ENCODE data around the gene TMEM108.

The TMEM108 gene

GRCh38 chr3:133093366-133093765 lies 55.2 kb downstream of the TMEM108 start:
- no peak for TF ChIP-seq CTCF (conservative IDR thresholded peaks at IDR 0.05)
- no peak for TF ChIP-seq ZFX (IDR thresholded peaks at IDR 0.05)
- H3K27ac ChIP-seq: no peak overlapping the region

GRCh38 chr3:133096900-133097613 lies 58.9 kb downstream of the TMEM108 start:
- H3K27ac ChIP-seq: no peak overlapping the region
- TF ChIP-seq CTCF (conservative IDR thresholded peaks at IDR 0.05): no peak
- no peak for TF ChIP-seq ZFX (IDR thresholded peaks at IDR 0.05)

GRCh38 chr3:133103706-133104105 lies 65.5 kb downstream of the TMEM108 start:
- H3K27ac ChIP-seq: no peak overlapping the region
- TF ChIP-seq ZFX (IDR thresholded peaks at IDR 0.05): no peak
- TF ChIP-seq CTCF (conservative IDR thresholded peaks at IDR 0.05): no peak

DNA sequence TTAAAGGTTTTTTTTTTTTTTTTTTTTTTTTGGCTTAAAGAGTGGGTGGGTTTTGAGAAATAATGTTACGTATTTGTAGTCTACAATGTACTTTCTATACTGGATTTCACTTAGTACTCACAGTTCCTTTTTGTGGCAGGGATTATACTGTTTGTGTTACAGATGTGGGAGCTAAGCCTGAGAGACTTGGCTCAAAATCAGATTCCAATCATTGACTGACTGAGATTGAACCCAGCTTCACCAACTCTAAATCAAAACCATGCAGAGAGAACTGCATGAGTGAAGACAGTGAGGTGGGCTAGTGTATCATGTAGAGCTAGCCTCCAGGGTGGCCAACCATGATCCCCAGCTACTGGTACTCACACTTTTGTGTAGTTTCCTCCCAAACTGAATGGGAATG lies 68.0 kb downstream of the TMEM108 start:
- no peak for TF ChIP-seq CTCF (conservative IDR thresholded peaks at IDR 0.05)
- TF ChIP-seq ZFX (IDR thresholded peaks at IDR 0.05): no peak
- H3K27ac ChIP-seq: no peak overlapping the region

GRCh38 chr3:133112666-133113065 lies 74.5 kb downstream of the TMEM108 start:
- no peak overlapping the region for H3K27ac ChIP-seq
- TF ChIP-seq ZFX (IDR thresholded peaks at IDR 0.05) (no peak), CTCF (conservative IDR thresholded peaks at IDR 0.05) (no peak)

DNA sequence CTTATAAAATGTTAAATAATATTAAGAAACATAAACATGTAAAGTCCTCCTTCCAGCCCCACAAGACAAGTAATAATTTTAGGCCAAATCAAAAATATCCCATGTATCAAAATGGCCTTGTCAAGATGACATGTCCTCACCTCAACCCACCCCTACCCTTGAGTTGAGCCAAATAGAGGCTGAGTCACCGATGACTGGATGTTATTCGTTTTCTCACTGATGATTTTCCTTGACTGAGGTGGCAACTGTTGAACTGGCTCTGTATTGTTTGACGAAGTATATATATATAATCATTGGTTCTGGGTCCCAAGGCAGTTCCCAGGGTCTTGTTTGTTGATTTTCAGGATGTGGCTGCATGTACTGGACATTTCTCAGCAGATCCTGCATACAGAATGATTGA lies 75.3 kb downstream of the TMEM108 start:
- no peak overlapping the region for H3K27ac ChIP-seq
- no peak for TF ChIP-seq ZFX (IDR thresholded peaks at IDR 0.05)
- no peak for TF ChIP-seq CTCF (conservative IDR thresholded peaks at IDR 0.05)

- no peak overlapping the region for H3K27ac ChIP-seq
- no peak for TF ChIP-seq ZFX (IDR thresholded peaks at IDR 0.05)
- TF ChIP-seq CTCF (conservative IDR thresholded peaks at IDR 0.05): no peak
Measured at GRCh38 chr3:133113927-133114597, 75.9 kb downstream of the TMEM108 start.
